Measurements from ENCODE around the gene GAMT.

The GAMT gene

DNA sequence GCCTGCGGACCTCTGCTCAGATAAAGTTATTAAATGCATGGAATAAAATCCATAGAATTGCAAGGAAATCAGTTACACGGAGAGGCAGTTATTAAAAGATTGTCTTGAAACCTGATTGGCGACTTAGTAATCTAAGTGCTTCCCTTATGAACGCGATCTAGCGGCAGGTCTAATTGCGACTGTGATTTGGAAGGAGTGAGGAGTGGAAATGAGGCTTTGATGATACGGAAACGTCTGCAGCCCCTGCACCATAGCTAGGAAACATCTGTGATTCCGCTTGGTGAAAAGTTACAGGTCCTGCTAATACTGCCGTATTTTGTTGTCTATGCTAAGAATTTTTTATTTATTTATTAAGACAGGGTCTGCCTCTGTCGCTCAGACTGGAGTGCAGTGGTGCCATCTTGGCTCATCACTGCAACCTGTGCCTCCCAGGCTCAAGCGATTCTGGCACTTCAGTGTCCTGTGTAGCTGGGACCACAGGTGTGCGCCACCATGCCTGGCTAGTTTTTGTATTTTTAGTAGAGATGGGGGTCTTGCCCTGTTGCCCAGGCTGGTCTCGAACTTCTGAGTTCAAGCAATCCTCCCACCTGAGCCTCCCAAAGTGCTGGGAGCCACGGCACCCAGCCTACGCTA is 16.7 kb downstream of the GAMT start:
- DNase-seq (ENCODE audit: low read depth) = no peak

- DNase-seq (ENCODE audit: low read depth) = no peak
Measured at GRCh38 chr19:1384085-1384462, 17.3 kb downstream of the GAMT start.

GRCh38 chr19:1383312-1384084 is 17.8 kb downstream of the GAMT start, which contains the start of gene NDUFS7:
Gene NDUFS7 (plus strand): TSS chr19:1383907. CDS start chr19:1383927, 20 bp downstream.
- peak; percentile 93 for DNase-seq (ENCODE audit: low read depth)

GRCh38 chr19:1383017-1383311 is 18.4 kb downstream of the GAMT start:
- no peak for DNase-seq (ENCODE audit: low read depth)

DNA sequence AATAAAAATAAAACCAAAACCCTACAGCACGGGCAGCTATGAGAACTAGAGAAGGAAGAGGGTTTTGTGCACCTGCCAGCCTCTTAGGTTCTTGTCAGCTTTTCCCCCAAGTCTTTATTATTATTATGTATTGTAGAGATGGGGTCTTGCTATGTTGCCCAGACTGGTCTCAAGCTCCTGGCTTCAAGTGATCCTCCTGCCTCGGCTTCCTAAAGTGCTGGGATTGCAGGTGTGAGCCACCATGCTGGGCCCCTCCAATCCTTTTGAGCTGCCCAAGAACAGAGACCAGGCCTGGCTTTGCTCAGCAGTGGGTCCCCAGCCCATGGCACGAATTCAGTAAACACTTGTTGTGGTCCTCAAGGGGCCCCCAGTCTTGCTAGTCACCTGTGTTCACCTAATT is 19.1 kb downstream of the GAMT start:
- DNase-seq (ENCODE audit: low read depth) = no peak

DNA sequence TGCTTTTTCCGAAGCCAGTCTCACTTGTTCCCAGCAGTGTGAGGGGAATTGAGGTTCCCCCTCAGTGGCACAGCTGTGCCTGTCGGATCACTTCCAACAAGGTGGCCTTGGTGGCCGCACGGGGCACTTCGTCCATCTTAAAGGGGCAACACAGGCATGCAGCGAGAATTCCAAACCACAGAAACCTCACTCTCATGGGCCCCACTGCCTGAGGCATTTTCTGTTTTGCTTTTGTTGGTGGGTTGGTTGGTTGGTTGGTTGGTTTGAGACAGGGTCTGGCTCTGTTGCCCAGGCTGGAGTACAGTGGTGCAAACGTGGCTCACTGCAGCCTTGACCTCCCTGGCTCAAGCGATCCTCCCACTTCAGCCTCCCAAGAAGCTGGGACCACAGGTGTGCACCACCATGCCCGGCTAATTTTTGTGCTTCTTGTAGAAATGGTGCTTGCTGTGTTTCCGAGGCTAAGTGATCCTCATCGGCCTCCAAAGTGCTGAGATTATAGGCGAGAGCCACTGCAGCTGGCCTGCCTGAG is 21.3 kb downstream of the GAMT start:
- no peak for DNase-seq (ENCODE audit: low read depth)

DNA sequence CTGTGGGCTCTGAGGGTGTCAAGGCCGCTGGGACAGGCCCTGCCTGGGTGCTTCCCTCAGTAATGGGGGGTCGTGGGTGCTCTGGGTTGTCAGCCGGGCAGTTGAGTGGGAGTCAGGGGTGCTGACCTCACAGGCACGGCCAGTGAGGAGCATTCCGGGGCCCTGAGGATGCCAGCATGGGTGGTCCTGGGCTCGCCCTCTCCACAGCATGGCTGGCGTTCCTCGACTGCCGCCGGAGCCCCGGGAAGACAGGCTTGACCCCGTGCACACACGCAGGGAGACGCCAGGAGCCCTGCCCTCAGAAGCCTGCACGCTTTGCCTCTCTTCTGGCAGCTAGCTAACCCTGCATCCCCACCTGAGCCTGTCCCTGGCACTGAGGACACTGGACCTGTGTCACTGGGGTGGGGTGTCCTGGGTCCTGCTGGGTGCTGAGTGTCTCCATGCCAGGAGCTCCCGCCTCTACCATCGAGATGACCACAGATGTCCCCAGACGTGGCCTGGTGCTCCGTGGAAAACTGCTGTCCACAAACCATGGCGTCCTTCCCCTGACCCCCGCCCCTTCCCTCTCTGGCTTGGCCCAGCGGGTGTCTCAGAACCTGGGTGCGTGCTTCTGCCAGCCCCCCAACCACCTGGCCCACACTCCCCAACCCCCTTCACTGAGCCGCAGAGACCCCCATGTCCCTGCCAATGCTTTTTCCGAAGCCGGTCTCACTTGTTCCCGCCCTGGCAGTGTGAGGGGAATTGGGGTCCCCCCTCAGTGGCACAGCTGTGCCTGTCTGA is 22.0 kb downstream of the GAMT start:
- DNase-seq (ENCODE audit: low read depth) = no peak

DNA sequence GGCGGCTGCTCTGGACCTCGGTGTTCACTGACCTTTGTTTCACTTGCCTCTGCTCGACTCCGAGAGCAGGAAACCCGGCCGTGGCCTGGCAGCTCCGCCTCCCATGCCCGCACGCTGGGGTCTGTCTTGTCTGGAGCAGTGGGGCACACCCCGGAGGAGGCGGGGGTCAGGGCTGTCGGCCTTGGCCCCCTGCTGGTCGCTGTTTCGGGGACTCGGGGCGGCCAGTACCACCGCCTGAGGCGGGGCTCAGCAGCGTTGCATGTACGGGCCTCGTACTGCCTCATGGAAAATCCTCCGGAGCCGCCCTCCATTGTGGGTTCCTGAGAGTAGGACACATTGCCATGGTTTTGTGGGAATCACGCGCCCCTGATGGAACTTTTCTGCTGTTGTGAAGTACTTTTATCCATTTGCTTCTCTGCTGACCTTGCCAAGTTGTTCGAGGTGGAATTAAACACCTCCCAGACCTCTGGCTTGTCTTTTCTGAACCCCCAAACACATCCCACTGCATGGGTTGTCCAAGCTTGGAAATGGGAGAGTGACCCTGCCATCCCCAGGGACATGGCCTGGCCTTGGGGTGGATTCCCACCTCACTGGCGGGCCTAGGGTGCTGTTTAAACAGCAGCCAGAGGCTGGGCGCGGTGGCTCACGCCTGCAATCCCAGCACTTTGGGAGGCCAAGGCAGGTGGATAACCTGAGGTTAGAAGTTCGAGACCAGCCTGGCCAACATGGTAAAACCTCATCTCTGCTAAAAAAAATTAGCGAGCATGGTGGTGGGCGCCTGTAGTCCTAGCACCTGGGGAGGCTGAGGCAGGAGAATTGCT is 23.2 kb downstream of the GAMT start:
- DNase-seq (ENCODE audit: low read depth) = no peak

GRCh38 chr19:1377176-1377964 is 24.0 kb downstream of the GAMT start:
- no peak for DNase-seq (ENCODE audit: low read depth)

GRCh38 chr19:1376415-1376805 is 24.9 kb downstream of the GAMT start:
- no peak for DNase-seq (ENCODE audit: low read depth)

DNA sequence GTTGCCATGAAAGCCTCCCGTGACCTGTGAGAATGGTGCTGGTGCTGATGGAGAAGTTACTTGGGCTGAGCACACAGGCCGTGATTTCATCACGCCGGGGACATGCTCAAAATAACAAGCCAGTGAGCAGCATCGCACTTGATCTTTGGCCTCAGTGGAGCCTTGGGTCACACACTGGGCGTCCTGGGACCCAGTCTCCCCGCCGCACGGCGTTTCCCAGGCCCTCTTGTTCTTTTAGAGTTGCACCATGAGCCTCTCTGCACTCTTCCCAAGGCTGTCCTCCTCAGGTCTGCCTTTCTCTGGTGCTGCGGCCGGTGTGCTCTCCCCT is 27.1 kb downstream of the GAMT start:
- DNase-seq (ENCODE audit: low read depth) = no peak

GRCh38 chr19:1373534-1374249 is 27.6 kb downstream of the GAMT start:
- DNase-seq (ENCODE audit: low read depth) = no peak

DNA sequence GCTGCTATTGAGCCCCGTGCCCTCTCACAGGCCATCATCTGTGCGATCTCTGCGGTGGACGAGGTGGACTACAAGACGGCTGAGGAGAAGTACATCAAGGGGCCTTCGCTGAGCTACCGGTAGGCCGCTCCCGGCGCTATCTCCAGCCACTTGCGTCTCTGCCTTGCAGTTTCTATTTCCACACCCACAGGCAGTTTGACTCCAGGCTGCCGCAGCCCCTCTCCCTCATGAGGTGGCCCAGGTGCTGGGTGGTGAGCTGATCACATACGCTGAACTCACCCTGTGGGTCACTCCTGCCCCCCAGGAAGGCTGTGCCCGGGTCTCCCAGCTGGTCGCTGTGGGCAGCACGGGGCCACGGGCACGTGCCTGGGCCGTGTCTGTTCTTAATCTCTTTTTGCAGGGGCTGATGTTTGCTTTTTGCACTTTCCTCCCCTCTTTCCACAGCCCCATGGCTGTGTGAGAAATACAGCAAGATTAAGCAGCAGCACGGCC is 28.3 kb downstream of the GAMT start:
- DNase-seq (ENCODE audit: low read depth) = no peak

DNA sequence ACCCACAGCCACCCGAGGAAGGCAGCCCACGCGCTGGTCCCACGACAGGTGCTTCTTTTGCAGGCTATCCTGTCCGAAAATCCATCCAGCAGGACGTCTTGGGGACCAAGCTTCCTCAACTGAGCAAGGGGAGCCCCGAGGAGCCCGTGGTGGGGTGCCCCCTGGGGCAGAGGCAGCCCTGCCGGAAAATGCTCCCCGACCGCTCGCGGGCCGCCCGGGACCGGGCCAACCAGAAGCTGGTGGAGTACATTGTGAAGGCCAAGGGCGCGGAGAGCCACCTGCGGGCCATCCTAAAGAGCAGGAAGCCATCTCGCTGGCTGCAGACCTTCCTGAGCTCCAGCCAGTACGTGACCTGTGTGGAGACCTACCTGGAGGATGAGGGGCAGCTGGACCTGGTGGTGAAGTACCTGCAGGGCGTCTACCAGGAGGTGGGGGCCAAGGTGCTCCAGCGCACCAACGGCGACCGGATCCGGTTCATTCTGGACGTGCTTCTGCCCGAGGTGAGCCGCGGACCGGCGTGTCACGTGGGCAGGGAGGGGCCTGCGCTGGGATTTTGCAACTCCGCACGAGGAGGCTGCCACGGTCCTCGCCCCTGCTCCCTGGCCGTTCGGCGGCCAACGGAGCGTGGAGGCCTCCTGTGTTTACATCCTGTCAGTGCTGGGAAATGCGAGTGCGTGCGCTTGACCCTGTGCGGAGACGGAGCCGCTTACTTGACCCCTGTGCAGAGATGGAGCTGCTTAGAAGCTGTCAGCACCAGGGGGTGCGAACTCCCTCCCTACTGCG is 30.6 kb downstream of the GAMT start:
- no peak for DNase-seq (ENCODE audit: low read depth)

DNA sequence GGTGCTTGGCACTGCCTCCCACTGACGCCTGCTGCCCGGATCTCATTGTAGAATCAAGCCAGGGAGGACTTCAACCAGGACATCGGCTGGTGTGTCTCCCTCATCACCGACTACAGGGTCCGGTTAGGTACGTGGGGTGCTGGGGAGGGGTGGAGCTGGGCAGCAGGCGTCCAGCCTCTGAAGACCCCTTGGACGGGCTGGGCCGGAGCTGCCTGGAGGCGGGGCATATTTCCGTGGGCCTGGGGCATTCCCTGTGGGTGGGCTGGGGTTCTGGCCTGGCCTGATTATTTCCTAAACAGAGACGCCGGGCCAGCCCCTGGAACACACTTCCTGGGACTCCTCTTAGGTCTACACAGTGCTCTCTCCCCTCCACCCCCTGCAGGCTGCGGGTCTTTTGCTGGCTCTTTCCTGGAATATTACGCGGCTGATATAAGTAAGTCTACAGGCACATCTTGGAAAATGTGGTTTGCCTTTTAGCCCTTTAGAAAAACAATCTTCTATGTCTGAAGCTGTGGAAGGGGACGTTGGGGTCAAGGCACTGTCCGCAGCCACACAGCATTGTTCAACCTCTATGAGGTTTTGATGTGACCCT is 32.0 kb downstream of the GAMT start:
- no peak for DNase-seq (ENCODE audit: low read depth)

GRCh38 chr19:1366899-1367870 is 34.2 kb downstream of the GAMT start:
- DNase-seq (ENCODE audit: low read depth) = no peak

DNA sequence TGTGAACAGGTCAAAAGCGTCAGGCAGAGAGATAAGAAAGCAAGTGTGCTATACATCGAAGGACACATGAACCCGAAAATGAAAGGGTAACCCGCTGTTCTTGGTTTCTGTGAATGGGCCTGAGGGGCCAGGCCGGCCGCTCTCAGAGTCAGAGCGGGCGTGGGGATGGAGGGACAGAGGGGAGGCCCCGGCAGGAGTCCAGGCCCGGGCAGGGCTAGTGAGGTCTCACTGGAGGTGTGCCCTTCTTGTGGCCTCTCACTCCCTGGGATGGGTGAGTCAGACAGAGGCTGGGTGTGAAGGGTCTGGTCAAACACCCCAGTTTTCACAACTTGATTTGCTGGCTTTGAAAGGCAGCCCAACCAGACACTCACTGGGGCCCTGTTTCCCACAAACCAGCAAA is 35.0 kb downstream of the GAMT start:
- no peak for DNase-seq (ENCODE audit: low read depth)
